Epidermal melanocyte (primary cell): Measurements from ENCODE around the gene MRPL54.
A peak's percentile ranks its signal among the peaks of the same experiment; 100 is the strongest.
"Not testable (repeated sequence)": the region's sequence is repeated elsewhere in the genome, so short reads cannot be mapped to it uniquely, and the experiment has no call there.

ENCODE experiments used
- DNase-seq: peaks from one replicate; pipeline ENCODE4 v3.0.0; 2011; ENCODE audit warnings: low spot score; ENCODE audit not compliant: insufficient read length

MRPL54 gene

DNA sequence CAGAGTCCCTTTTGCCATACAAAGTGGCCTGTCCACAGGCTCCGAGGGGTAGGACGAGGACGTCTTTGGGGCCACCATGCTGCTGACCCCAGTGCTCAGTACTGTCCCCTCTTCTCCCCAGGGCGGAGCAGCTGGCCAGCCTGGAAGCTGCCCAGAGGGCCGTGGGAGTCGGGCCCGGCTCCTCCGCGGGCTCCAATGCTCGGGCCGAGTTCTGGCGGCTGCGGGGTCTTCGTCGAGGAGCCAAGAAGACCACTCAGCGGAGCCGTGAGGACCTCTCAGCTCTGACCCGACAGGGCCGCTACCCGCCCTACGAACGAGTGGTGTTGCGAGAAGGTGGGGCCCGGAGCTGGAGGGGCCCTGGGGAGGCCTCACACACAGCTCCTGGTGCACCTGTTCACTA is 22.1 kb upstream of the MRPL54 start:
- no peak for DNase-seq

DNA sequence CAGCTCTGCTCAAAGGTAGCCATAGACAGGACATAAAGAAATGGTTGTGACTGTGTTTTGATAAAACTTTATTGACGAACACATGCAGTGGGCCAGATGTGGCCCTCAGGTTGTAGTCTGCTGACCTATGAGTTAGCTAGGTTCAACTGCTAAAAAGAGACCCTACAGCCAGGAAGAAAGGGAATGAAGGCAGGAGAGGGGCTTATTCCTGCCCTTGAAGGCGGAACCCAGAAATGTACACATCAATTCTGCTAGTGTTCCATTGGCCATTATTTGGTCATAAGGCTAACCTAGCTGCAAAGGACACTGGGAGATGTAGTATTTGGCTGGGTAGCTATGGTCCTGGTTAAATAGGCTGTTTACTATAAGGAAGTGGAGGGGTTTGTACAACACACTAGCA is 19.0 kb upstream of the MRPL54 start:
- DNase-seq: no peak

DNA sequence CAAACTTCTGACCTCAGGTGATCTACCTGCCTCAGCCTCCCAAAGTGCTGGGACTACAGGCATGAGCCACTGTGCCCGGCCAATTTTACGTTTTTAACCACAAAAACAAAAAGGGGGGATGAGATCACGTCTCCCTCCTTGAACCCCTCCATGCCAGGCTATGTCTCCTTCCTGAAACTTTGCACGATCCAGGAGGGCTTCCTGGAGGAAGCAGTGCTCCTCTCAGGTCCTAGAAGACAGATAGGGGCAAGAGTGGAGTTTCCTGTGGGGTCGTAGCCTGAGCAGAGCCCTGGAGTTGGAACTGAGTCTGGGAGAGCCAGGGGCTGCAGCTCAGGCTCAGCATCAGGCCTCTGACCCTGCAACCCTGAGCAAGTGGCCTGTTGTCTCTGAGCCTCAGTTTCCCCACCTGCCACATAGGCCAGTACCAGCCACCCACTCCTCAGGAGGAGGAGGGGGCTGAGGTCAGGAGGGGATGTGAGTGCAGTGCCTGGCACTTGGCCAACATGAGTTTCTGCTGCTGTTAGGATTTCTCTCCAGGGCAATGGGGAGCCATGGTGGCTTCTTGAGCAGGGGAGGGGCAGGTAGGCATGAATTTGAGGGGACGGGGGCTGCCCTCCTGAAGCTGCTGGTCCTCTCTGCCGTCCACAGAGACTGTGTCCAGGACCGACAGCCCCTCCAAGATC is 17.0 kb upstream of the MRPL54 start:
- no peak for DNase-seq

DNA sequence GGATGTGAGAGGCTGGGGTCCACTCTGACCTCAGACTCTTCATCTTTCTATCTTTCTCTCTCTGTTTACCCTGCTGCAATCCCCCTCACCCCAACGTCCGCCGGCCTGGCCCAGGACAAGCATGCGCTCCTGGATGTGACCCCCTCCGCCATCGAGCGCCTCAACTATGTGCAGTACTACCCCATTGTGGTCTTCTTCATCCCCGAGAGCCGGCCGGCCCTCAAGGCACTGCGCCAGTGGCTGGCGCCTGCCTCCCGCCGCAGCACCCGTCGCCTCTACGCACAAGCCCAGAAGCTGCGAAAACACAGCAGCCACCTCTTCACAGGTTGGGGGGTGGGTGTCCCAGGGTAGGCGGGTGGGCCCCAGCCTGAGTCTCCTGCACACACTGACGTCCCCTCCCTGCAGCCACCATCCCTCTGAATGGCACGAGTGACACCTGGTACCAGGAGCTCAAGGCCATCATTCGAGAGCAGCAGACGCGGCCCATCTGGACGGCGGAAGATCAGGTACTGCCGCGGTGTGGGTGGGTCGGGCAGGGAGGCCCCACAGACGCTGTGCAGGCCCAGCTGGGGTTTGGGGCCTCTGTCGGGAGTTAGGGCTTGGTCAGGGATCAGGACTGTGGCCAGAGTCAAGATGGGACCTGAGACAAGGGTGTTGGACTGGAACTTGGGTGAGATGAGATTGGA is 16.0 kb upstream of the MRPL54 start:
- no peak for DNase-seq

DNA sequence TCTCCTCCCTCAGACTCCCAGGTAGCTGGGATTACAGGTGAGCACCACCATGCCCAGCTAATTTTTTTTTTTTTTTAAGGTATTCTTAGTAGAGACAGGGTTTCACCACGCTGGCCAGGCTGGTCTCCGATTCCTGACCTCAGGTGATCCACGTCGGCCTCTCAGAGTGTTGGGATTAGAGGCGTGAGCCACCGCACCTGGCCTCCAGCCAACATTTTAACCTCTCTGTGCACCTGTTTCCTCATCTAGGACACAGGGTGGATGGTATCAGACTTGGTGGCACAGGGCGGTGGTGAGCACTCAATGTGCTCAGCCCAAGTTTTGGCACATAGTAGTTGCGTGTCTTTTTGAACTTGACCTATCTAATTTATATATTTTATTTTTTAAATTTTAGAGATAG is 13.5 kb upstream of the MRPL54 start:
- no peak for DNase-seq

DNA sequence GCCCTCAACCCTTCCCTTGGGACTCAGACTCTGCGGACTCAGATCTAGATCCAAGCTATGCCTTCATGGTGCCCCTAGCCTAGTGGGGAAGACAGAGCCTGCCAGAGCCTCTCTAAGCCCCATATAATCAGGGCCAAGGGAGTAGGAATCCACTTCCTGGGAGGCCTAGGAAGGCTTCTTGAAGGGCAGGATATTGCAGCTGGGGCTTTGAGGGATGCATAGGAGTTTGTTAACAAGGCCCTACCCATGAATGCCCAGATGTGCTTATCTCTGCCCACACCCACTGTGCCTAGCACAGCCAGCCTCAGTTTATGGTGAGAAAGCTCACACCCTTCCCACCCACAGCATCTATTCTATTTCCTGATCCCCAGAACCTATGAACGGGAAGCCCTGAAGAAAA is 12.3 kb upstream of the MRPL54 start:
- no peak for DNase-seq

DNA sequence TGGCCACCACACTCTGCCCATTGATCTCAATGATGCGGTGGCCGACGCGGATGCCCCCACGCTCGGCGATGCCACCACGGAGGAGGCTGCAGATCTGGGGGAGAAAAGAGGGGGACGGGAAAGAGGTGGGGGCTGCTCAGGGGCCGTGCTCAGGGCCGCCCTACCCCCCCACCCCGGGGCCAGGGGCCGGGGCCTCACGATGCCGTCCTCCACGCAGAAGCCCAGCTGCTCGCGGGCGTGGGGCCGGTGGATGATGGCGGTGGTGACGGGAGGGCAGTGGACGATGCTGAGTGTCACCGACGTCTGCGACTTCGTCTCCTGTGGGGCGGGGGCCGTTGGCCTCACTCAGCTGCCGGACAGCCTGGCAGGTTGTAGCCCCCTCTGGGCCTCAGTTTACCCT is 11.2 kb upstream of the MRPL54 start:
- DNase-seq: no peak

DNA sequence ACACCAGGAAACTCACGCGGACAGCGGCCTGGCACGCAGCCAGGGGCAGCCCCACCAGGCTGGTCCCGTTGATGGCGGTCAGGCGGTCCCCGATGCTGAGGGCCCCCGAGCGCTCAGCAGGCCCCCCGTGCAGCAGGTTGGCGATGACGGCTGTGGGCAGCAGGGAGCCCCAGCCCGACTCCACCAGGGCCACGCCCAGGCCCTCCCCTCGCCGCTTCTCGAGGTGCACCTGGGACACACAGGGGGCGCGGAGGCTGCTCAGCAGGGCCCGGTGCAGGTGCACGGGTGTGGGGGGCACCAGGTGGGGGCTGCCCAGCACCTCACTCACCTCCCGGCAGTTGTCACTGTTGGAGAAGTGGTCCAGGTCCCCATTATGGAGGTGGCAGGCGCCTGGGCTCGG is 10.0 kb upstream of the MRPL54 start:
- no peak for DNase-seq

DNA sequence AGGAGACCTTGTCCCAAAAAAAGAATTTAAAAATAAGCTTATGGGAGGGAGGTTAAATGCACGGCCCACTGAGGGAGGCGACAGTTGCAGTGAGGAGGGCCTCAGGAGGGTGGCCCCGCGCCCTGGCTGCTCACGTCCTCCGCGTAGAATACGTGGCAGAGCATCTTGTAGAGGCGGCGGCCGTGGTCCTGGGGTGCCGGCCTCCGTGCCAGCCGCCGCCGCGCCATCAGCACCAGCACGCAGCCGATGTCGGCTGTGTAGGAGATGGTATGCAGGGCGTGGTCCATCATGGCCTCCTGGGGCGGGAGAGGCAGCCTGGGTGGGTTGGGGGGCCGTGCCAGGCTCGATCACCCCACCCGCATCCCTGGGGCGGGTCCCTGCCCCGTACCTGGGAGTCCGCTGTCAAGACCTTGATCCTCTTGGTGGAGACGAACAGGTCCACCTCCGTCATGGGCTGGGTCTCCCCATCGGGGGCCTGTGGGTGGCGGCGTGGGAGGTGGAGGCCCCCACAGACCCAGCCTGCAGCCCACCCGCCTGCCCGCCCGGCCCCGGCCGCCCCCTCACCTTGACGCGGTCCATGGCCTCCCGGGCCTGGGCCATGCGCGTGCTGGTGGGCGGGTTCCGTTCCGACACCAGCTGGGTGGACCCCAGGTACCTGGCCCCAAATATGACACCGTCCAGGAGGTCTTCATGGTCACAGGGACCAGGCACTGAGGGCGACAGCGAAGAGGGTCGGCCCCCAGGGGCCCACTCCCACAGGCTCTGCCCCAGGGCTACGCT is 8.7 kb upstream of the MRPL54 start:
- no peak for DNase-seq

DNA sequence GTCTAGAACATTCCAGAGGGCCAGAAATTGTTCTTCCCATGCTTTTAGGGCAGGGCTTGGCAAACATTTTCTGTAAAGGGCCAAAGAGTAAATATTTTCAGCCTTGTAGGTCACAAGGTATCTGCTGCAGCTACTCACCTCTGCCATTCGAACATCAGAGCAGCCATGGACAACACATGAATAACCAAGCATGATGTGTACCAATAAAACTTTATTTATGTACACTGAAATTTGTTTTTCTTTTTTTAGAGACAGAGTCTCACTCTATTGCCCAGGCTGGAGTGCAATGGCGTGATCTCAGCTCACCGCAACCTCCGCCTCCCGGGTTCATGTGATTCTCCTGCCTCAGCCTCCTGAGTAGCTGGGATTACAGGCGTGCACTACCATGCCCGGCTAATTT is 4.8 kb upstream of the MRPL54 start:
- not testable (repeated sequence) for DNase-seq

DNA sequence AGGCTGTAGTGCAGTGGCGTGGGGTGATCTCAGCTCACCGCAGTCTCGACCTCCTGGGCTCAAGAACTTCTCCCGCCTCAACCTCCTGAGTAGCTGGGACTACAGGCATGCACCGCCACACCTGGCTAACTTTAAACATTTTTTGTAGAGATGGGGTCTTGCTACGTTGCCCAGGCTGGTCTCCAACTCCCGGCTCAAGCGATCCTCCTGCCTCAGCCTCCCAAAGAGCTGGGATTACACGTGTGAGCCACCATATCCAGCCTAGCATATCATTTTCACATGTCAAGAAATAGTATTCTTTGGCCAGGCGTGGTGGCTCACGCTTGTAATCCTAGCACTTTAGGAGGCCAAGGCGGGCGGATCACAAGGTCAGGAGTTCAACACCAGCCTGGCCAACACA is 4.2 kb upstream of the MRPL54 start:
- not testable (repeated sequence) for DNase-seq

DNA sequence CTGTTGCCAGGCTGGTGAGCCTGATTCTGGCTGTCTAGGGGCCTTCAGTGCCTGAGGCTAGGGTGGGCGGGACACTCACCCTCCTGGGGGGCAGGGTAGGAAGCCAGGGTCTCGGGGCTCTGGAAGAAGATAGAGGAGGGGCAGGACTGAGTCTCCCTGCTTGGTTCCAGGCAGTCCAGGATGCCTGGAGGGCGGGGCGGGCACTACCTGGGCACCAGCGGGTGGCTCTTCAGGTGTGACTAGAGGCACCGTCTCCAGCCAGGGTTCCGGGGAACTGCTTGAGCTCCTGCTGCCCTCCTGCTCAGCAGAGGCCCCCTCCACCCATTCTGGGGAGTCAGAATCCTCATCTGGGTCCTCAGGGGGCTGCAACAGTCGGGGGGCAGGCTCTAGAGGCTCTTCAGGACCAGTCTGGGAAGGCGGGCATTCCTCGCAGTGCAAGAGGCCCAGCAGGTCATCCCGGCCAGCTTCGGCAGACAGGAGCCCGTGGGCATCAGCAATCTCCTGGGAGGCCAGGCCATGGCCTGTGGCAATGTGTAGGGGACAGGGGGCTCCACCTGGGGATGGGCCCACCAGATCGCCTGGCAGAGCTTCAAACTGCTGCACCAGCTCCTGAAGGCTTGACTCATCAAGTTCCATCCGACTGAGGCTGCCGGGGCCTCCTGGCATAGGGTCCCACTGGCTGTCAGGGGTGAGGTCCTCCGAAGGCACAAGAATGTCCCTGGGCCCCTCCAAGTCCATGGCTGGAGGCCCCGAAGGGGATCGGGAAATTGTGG is 2.8 kb upstream of the MRPL54 start:
- DNase-seq: no peak

DNA sequence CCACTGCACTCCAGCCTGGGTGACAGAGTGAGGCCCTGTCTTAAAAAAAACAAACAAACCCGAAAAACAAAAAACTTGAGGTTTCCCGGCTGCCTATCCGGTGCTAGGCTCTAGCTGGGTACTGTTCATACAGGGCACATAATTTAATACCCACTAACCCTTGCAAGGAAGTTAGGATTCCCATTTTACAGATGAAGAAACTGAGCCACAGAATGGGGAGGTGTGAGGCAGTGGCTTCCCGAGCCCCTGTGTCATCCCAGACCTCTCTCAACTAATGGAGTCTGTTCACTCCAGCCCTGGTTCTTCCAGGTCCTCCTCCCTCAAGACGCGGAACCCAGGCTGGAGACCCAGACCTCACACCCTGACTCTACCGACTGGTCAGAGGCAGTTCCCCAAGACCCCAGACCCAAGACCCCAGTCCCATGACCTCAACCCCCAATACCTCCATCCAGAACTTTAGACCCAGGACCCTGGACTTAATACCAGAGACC is 1.6 kb upstream of the MRPL54 start:
- no peak for DNase-seq

DNA sequence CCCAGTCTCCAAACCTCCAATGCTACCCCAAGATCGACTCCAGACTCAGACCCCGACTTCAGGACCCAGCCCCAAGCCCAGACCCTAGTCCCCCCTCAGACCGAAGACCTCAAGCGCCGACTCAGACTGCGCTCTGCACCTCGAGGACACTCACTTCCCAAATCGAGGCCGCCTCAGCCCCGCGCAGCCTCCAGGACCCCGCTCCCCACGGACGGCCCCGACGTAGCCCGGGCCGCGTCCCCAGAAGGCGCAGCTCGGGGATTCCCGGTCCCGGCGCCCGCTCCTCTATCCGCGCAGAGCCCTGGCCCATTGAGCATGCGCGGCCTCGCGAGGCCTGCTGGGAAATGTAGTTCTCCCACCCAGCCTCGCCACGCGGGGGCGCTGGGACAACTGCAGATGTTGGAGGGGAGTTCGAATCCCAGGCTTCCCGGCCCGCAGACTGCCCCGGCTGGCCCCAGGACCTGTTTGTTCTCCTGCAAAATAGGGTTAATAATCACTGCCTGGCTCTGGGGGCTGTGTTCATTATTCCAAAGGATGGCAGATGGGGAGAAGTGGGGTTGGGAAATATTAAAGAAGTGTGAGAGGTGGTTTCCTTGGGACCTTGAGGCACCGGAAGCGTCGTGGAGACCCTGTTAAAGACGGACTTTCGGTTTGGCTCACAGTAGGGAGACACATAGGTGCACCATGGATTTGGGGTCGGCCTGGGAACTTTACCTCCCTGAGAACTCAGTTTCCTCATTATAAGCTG is 926 bp upstream of the MRPL54 start, which contains the start of gene APBA3:
APBA3 (minus strand) TSS at position 311 of the 748 bp plus-strand sequence. CDS start 1,428 bp downstream, outside the sequence.
- peak; percentile 93 for DNase-seq

DNA sequence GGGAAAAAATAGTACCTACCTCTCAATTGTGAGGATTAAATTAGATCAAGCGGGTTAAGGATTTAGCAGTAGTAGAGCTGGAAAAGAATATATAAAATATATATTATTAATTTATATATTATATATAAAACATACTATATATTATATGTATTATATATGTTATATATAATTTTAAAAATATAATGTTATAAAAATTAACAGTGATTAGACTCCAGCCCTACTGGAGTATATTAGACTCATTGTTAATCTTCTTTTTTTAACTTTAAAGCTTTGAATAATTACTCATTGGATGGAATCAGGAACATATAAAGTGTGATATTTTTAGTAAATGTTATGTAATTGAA is 380 bp upstream of the MRPL54 start:
- no peak for DNase-seq

DNA sequence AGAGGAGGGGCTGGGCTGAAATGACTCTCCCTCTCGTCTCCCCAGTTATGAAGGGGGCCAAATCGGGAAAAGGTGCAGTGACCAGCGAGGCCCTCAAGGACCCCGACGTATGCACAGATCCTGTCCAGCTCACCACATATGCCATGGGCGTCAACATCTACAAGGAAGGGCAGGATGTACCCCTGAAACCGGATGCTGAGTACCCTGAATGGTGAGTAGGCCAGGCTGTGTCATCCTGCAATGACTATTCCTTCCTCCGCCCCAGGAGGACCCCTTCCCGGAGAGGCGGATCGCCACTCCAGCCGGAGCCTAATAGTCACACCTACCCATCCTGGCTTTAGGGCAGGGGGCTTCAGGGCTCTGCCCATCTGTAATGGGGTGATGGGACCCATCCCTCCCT is 2.6 kb downstream of the MRPL54 start:
- DNase-seq: no peak

DNA sequence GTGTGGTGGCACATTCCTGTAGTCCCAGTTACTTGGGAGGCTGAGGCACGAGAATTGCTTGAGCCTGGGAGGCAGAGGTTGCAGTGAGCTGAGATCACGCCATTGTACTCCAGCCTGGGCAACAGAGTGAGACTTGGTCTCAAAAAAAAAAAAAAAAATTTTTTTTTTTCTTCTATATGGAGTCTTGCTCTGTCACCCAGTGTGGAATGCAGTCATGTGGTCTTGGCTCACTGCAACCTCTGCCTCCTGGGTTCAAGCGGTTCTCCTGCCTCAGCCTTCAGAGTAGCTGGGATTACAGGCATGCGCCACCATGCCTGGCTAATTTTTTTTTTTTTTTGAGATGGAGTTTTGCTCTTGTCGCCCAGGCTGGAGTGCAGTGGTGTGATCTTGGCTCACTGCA is 3.3 kb downstream of the MRPL54 start:
- DNase-seq: not testable (repeated sequence)

DNA sequence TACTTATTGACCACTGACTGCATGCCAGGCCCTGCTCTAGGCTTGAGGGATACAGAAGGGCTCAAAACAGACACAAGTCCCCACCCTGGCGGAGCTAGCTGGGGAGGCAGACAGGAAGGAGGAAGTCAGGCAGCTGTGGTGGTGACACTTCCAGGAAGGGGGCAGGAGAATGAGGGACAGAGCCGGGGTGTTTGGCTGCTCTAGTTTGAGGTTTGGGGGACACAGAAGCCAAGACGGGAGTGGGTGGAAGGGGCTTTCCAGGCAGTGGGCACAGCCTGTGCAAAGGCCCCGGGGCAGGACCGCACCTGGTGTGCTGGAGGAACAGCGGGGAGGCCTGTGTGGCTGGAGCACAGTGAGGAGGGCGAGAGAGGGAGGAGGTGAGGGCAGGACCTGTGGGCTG is 4.0 kb downstream of the MRPL54 start:
- DNase-seq: no peak

DNA sequence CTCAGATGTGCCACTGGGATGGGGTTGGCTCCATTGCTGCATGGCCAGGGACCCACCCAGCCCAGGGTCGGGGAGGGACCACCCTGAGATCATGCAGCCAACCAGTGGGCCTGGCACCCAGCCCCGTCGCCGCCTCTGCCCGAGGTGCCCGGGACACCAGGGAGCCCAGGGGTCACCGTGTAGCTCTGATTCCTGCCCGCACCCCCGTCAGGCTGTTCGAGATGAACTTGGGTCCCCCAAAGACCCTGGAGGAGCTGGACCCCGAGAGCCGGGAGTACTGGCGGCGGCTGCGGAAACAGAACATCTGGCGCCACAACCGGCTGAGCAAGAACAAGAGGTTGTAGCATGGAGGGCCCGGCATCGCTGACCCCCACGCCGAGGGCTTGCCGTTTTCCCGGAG is 4.6 kb downstream of the MRPL54 start:
- no peak for DNase-seq

DNA sequence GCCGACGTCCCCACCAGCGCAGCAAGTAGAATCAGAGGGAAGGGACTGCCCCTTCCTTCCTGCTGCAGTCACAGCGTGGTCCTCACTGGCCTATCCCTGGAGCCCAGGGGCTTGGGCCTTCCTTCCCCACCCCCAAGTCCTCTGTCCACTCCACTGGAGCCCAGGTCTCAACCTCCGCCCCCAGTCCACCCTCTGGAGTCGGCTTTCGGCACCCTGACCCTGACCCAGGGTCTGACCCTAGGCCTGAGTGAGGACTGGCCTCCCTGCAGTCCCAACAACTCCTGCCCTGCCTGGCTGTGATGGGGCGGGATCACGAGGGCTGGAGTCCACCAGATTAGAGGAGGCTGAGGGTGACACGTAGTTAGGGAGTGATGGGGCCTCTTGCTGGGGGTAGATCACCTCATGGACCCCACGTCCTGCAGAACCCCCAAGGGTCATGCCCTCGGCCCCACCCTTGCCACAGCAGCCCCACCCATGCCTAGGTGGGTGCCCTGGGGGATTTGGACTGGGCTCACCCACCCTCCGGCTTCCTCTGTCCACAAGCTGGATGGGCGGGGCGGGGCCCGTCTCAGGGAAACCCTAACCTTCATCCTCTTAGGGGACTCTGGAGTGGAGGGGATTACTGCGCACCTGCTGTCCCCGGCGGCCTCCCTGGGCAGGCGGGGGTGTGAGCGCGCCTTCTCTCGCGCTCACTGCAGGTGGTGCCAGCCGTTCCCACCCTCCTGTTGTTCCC is 5.7 kb downstream of the MRPL54 start:
- no peak for DNase-seq
